22Rv1 (cell line): ENCODE measurements around the gene PPIF.

Source experiments
- ZFX ChIP-seq: fragments of 450-650 bp; IDR thresholded peaks from 2 replicates; pipeline ENCODE4 v1.6.1; 2017; ENCODE audit warnings: antibody characterized with exemption, borderline replicate concordance
- TF ChIP-seq, protein P1 (sequence below): fragments of 450-650 bp; IDR thresholded peaks from 2 replicates; pipeline ENCODE4 v1.5.1; 2017; ENCODE audit warnings: mild to moderate bottlenecking

DNA sequence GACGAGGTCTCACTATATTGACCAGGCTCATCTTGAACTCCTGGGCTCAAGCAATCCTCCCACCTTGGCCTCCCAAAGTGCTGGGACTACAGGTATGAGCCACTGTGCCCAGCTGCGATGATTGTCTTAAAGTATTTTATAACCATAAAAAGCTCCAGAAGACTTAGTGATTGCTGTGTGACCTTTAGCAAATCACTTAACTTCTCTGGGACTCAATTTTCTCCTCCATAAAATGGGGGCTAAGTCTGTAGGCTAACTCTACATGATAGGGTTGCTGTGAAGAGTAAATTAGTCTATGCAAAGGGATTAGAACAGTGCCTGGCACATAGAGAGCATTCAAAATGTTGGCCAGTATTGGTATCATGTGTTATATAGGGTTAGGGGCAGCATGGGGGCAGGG, 42.8 kb downstream of the PPIF start:
- no peak for TF ChIP-seq ZFX
- TF ChIP-seq, protein P1, sequence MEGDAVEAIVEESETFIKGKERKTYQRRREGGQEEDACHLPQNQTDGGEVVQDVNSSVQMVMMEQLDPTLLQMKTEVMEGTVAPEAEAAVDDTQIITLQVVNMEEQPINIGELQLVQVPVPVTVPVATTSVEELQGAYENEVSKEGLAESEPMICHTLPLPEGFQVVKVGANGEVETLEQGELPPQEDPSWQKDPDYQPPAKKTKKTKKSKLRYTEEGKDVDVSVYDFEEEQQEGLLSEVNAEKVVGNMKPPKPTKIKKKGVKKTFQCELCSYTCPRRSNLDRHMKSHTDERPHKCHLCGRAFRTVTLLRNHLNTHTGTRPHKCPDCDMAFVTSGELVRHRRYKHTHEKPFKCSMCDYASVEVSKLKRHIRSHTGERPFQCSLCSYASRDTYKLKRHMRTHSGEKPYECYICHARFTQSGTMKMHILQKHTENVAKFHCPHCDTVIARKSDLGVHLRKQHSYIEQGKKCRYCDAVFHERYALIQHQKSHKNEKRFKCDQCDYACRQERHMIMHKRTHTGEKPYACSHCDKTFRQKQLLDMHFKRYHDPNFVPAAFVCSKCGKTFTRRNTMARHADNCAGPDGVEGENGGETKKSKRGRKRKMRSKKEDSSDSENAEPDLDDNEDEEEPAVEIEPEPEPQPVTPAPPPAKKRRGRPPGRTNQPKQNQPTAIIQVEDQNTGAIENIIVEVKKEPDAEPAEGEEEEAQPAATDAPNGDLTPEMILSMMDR, result no peak
